Neuronal stem cell (in vitro differentiated cells): ENCODE results near the gene PKD2.

Experiments used
- DNase-seq: peaks from one replicate; pipeline ENCODE4 v3.0.0-alpha.2; 2013; ENCODE audit warnings: low spot score
- H2AFZ ChIP-seq: one replicate; pipeline ENCODE4 v1.6.1; 2013; ENCODE audit warnings: mild to moderate bottlenecking, low read length, inconsistent platforms
- H2AK5ac ChIP-seq: 2 replicates; pipeline ENCODE4 v1.6.1; 2013; ENCODE audit warnings: low read depth, mild to moderate bottlenecking, inconsistent platforms, low read length, moderate library complexity, mixed read lengths
- H2BK120ac ChIP-seq: 2 replicates; pipeline ENCODE4 v1.6.1; 2013; ENCODE audit warnings: low read depth, mild to moderate bottlenecking, inconsistent platforms, low read length, moderate library complexity, mixed read lengths
- H2BK12ac ChIP-seq: one replicate; pipeline ENCODE4 v1.6.1; 2013; ENCODE audit warnings: low read length, inconsistent platforms
- H2BK15ac ChIP-seq: 2 replicates; pipeline ENCODE4 v1.6.1; 2013; ENCODE audit warnings: mild to moderate bottlenecking, low read length, inconsistent platforms, mixed read lengths
- H2BK5ac ChIP-seq: one replicate; pipeline ENCODE4 v1.6.1; 2013; ENCODE audit warnings: inconsistent platforms, mild to moderate bottlenecking, low read length, moderate library complexity
- H3K14ac ChIP-seq: one replicate; pipeline ENCODE4 v1.6.1; 2013; ENCODE audit warnings: low read length, inconsistent platforms
- H3K18ac ChIP-seq: 2 replicates; pipeline ENCODE4 v1.6.1; 2013; ENCODE audit warnings: low read length, inconsistent platforms
- H3K23ac ChIP-seq: 2 replicates; pipeline ENCODE4 v1.6.1; 2013; ENCODE audit warnings: low read depth, mild to moderate bottlenecking, mixed read lengths, low read length, inconsistent platforms; ENCODE audit not compliant: poor library complexity
- H3K27ac ChIP-seq: replicated peaks from 3 replicates; pipeline ENCODE4 v1.5.1; 2013; ENCODE audit warnings: low read length, inconsistent platforms
- H3K27me3 ChIP-seq, 3 experiments: 2 replicates each; pipeline ENCODE4 v1.6.1; 2013; ENCODE audit warnings: low read length in 3 of 3, mild to moderate bottlenecking in 2 of 3, inconsistent platforms in 1 of 3, low read depth in 1 of 3, mixed read lengths in 1 of 3, moderate library complexity in 1 of 3; ENCODE audit not compliant: control insufficient read depth in 3 of 3, insufficient read depth in 3 of 3
- H3K36me3 ChIP-seq, 2 donors: replicated peaks in 1 of 2; 2 replicates each; pipeline ENCODE4 v1.6.1; 2013; ENCODE audit warnings: low read length in 2 of 2; ENCODE audit not compliant: control insufficient read depth in 2 of 2, insufficient read depth in 2 of 2
- H3K4ac ChIP-seq: 2 replicates; pipeline ENCODE4 v1.6.1; 2013; ENCODE audit warnings: inconsistent platforms, mild to moderate bottlenecking, low read length, moderate library complexity
- H3K4me1 ChIP-seq, 2 donors: 1 replicate in 1 of 2; 2 replicates in 1 of 2; pipeline ENCODE4 v1.6.1; 2013; ENCODE audit warnings: low read length in 2 of 2, low read depth in 1 of 2; ENCODE audit not compliant: control insufficient read depth in 2 of 2, insufficient read depth in 1 of 2
- H3K4me2 ChIP-seq: one replicate; pipeline ENCODE4 v1.6.1; 2013; ENCODE audit warnings: mild to moderate bottlenecking, low read length, inconsistent platforms; ENCODE audit not compliant: insufficient read depth, poor library complexity, severe bottlenecking
- H3K4me3 ChIP-seq, 2 donors: 2 replicates each; pipeline ENCODE4 v1.5.1; 2013; ENCODE audit warnings: low read length in 2 of 2, mild to moderate bottlenecking in 2 of 2, inconsistent platforms in 1 of 2, moderate library complexity in 1 of 2
- H3K79me1 ChIP-seq: one replicate; pipeline ENCODE4 v1.6.1; 2013; ENCODE audit warnings: low read depth, mild to moderate bottlenecking, inconsistent platforms, low read length, moderate library complexity
- H3K9ac ChIP-seq: one replicate; pipeline ENCODE4 v1.6.1; 2013; ENCODE audit warnings: mild to moderate bottlenecking, low read depth, low read length, inconsistent platforms; ENCODE audit not compliant: poor library complexity
- H3K9me3 ChIP-seq, 2 donors: replicated peaks in 1 of 2; 2 replicates each; pipeline versions ENCODE3 to v1.6.1; 2013; ENCODE audit warnings: low read length in 2 of 2, mild to moderate bottlenecking in 2 of 2, inconsistent platforms in 1 of 2, low read depth in 1 of 2, mixed read lengths in 1 of 2, moderate library complexity in 1 of 2; ENCODE audit not compliant: control insufficient read depth in 2 of 2, insufficient read depth in 1 of 2
- H4K8ac ChIP-seq: one replicate; pipeline ENCODE4 v1.6.1; 2013; ENCODE audit warnings: low read depth, mild to moderate bottlenecking, inconsistent platforms, low read length, moderate library complexity
- H4K91ac ChIP-seq: one replicate; pipeline ENCODE4 v1.6.1; 2013; ENCODE audit warnings: low read length, low read depth, mild to moderate bottlenecking, inconsistent platforms; ENCODE audit not compliant: poor library complexity
- WGBS, 2 donors: extraction: QIAGEN DNeasy Blood & Tissue Kit; methylation state at CpG; one replicate each; pipeline ENCODE4 v1.1.7; 2013; ENCODE audit warnings: missing lambda C conversion rate in 2 of 2, mixed read lengths in 1 of 2; ENCODE audit not compliant: insufficient read length in 2 of 2, insufficient replicate concordance in 1 of 2; ENCODE audit errors: extremely low coverage in 2 of 2; 5-methylcytosine and 5-hydroxymethylcytosine counted together

Gene PKD2

GRCh38 chr4:88098993-88099752 lies 91.7 kb downstream of the PKD2 start:
- H3K9me3 ChIP-seq = no peaks in the 10 kb centered on the region
- H2BK120ac ChIP-seq = no peak overlapping the region
- H3K36me3 ChIP-seq = no peaks in the 10 kb centered on the region
- H3K14ac ChIP-seq = no peak overlapping the region
- H2BK5ac ChIP-seq = no peak overlapping the region
- no peak overlapping the region for H3K18ac ChIP-seq
- WGBS, 2 donors = no CpG with 5 or more reads among the region's 4 CpGs
- no peaks in the 10 kb centered on the region for H3K4me1 ChIP-seq
- no peak overlapping the region for H2AK5ac ChIP-seq
- no peak overlapping the region for H3K27ac ChIP-seq
- H4K91ac ChIP-seq = no peak overlapping the region
- H3K4ac ChIP-seq = no peak overlapping the region
- no peak overlapping the region for H4K8ac ChIP-seq
- no peak overlapping the region for H3K23ac ChIP-seq
- H2BK15ac ChIP-seq = no peak overlapping the region
- no peaks in the 10 kb centered on the region for H3K27me3 ChIP-seq
- no peak for DNase-seq
- no peak overlapping the region for H2AFZ ChIP-seq
- H3K4me2 ChIP-seq = no peak overlapping the region
- H3K4me3 ChIP-seq = no peak overlapping the region
- no peaks in the 10 kb centered on the region for H3K79me1 ChIP-seq
- H2BK12ac ChIP-seq = no peak overlapping the region
- H3K9ac ChIP-seq = no peak overlapping the region

GRCh38 chr4:88101165-88101564 lies 93.7 kb downstream of the PKD2 start:
- H3K9ac ChIP-seq = no peak overlapping the region
- H3K4ac ChIP-seq = no peak overlapping the region
- H2BK120ac ChIP-seq = no peak overlapping the region
- H2BK5ac ChIP-seq = no peak overlapping the region
- no CpG with 5 or more reads among the region's 6 CpGs for whole genome bisulfite sequencing, 2 donors
- no peak overlapping the region for H4K8ac ChIP-seq
- H3K27me3 ChIP-seq = no peaks in the 10 kb centered on the region
- H2AK5ac ChIP-seq = no peak overlapping the region
- H3K9me3 ChIP-seq = no peaks in the 10 kb centered on the region
- H3K4me1 ChIP-seq = no peaks in the 10 kb centered on the region
- no peaks in the 10 kb centered on the region for H3K36me3 ChIP-seq
- H3K27ac ChIP-seq = no peak overlapping the region
- no peak overlapping the region for H3K23ac ChIP-seq
- H3K4me2 ChIP-seq = no peak overlapping the region
- H2BK15ac ChIP-seq = no peak overlapping the region
- H4K91ac ChIP-seq = no peak overlapping the region
- H3K79me1 ChIP-seq = no peaks in the 10 kb centered on the region
- H2BK12ac ChIP-seq = no peak overlapping the region
- no peak overlapping the region for H3K14ac ChIP-seq
- H3K4me3 ChIP-seq = no peak overlapping the region
- DNase-seq = no peak
- no peak overlapping the region for H3K18ac ChIP-seq
- H2AFZ ChIP-seq = no peak overlapping the region

- no peaks in the 10 kb centered on the region for H3K36me3 ChIP-seq
Observed at GRCh38 chr4:88102026-88102425, 94.6 kb downstream of the PKD2 start.

GRCh38 chr4:88104902-88105610 lies 97.6 kb downstream of the PKD2 start:
- Histone ChIP-seq H3K4me2 (no peak overlapping the region), H4K8ac (no peak overlapping the region), H3K36me3 (no peaks in the 10 kb centered on the region), H3K4me3 (no peak overlapping the region), H2BK120ac (no peak overlapping the region), H4K91ac (no peak overlapping the region), H2BK12ac (no peak overlapping the region), H3K79me1 (no peaks in the 10 kb centered on the region), H3K4ac (no peak overlapping the region), H2AK5ac (no peak overlapping the region), H3K9me3 (no peaks in the 10 kb centered on the region), H2AFZ (no peak overlapping the region), H3K9ac (no peak overlapping the region), H3K27me3 (no peaks in the 10 kb centered on the region), H3K4me1 (no peaks in the 10 kb centered on the region), H3K14ac (no peak overlapping the region), H3K23ac (no peak overlapping the region), H3K18ac (no peak overlapping the region), H3K27ac (no peak overlapping the region), H2BK5ac (no peak overlapping the region), H2BK15ac (no peak overlapping the region)
- no CpG with 5 or more reads among the region's 4 CpGs for WGBS, 2 donors
- DNase-seq = no peak

More at GRCh38 chr4:88102026-88102425, 94.6 kb downstream of the PKD2 start:
- no peak overlapping the region for H2AFZ ChIP-seq
- no peak overlapping the region for H3K14ac ChIP-seq
- no peak for DNase-seq
- no peak overlapping the region for H4K8ac ChIP-seq
- H3K4me2 ChIP-seq = no peak overlapping the region
- H2BK120ac ChIP-seq = no peak overlapping the region
- no peak overlapping the region for H3K27ac ChIP-seq
- H3K18ac ChIP-seq = no peak overlapping the region
- H3K9ac ChIP-seq = no peak overlapping the region
- H2AK5ac ChIP-seq = no peak overlapping the region
- no CpG with 5 or more reads among the region's 7 CpGs for WGBS, 2 donors
- no peak overlapping the region for H3K23ac ChIP-seq
- H3K4me3 ChIP-seq = no peak overlapping the region
- no peak overlapping the region for H2BK5ac ChIP-seq
- H4K91ac ChIP-seq = no peak overlapping the region
- H3K79me1 ChIP-seq = no peaks in the 10 kb centered on the region
- H2BK15ac ChIP-seq = no peak overlapping the region
- H3K27me3 ChIP-seq = no peaks in the 10 kb centered on the region
- H2BK12ac ChIP-seq = no peak overlapping the region
- no peak overlapping the region for H3K4ac ChIP-seq
- H3K4me1 ChIP-seq = no peaks in the 10 kb centered on the region
- H3K9me3 ChIP-seq = no peaks in the 10 kb centered on the region
